Measurements from ENCODE around the gene FAT1.

Gene FAT1

DNA sequence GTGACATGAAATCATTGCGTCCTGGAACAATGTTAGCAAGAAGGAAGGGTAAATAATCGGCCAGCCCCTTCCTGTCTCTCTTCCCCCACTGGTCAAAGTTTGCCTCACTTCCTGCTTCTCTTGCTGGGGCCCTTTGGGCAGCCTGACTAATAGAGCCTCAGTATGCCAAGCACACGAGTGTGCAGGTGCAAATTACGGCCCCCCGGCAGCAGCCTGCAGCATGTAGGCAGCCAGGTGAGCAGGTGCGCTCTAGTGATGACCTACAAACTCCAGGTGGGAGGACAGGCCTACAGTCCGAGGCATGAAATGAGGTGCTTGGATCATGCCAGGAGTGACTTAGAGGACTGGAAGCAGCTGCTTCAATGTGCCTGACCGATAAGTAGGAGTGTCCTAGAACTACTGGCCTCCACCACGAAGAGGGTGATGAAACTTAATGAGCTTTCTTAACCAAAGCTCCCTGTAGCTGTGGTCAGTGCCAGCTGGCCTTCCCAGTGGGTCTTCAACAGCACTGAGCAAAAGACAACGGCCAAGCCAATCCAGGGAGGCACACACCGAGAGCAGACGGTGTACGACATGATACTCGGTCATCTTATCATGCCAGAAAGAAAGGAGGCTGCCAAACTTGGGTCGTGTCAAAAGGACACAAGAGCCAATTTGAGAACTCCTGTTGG, 26.1 kb upstream of the FAT1 start:
- no peak for DNase-seq

DNA sequence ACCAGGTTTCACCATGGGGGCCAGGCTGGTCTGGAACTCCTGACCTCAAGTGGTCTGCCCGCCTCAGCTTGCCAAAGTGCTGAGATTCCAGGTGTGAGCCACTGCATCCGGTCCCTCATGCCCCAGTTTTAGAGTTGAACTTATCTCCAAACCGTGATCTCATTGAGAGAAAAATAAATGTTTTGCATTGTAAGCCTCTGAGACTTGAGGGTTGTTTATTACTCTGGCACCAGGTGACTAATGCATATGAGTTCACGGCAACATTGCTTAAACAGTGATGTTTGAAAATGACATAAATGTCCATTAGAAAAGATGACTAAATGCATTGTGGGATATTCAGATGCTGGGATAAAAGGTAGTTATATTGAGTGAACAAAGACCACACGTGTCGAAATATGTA, 22.9 kb upstream of the FAT1 start:
- no peak for DNase-seq

- no peak for DNase-seq
Observed at GRCh38 chr4:186743261-186743660, 19.6 kb upstream of the FAT1 start.

DNA sequence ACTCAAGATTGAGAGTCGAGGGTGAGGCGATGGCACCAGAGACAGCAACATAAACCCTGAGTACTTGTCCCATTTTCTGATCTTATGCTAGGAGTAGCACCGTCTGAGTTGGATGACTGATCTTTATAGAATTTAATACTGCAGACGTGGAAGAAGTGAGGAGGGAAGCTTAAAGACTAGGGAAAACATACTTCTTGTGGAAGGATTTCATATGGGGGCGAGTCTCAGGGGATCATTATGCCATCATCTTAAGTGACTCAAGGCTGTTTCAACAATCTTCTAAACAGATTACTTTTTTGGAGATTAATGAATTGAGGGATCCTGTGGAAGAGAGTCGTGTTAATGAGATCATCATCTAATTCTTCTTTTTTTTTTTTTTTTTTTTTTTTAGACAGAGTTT, 17.2 kb upstream of the FAT1 start:
- DNase-seq, result no peak

DNA sequence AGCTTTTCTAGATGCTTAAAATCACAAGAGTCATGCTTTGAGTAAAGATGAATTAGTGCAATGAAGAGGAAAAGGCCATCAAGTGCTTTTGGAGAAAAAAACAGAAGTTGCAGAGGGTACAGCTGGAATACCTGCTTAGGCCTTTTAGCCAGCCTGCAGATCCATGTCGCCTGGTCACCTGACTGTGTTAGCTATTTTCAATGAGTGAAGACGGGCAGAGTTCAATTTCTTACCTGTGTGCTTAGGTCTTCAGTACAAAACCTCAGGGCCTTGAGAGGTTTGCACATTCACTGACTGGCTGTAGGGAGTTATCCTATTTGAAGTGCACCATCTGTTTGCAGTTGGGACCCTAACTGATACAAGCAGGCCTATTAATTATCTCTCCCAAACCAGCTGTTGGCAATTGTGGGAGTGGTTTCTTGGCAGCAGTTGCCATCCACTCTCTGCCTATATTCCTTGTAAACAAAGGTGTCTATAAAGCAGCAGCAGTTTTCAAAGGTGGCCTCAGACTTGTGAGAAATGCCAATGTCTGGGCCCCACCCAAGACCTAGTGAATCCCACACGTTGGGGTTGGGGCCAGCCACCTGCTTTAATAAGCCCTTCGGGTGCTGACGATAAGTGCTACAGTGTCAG, 16.3 kb upstream of the FAT1 start:
- no peak for DNase-seq

DNA sequence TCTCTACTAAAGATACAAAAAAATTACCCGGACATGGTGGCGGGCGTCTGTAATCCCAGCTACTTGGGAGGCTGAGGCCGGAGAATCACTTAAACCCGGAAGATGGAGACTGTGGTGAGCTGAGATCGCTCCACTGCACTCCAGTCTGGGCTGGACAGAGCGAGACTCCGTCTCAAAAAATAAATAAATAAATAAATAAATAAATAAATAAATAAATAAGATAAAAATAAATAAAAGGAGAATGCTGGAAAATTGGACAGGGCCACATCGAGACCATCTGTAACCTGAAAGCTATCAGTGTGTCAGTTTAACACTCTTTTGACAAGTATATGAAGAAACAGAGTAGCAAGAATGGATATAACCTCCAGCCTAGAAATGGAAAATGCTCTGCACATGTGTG, 15.7 kb upstream of the FAT1 start:
- DNase-seq, result no peak

DNA sequence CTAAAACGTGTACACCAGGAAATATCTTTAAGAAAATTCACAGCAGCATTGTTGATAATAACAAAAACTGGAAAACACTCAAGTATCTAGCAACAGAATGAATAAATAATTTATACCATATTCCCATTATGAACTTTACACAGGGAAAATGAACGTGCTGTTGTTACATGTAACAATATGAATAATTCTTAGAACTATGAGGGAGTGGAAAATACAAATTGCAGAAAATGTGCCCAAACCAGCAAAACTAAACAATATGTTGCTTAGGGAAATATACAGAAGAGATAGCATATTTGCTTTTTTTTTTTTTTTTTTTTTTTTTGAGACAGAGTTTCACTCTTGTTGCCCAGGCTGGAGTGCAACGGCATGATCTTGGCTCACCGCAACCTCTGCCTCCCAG, 14.8 kb upstream of the FAT1 start:
- DNase-seq, result no peak

- no peak for DNase-seq
Observed at GRCh38 chr4:186737427-186737826, 13.8 kb upstream of the FAT1 start.

DNA sequence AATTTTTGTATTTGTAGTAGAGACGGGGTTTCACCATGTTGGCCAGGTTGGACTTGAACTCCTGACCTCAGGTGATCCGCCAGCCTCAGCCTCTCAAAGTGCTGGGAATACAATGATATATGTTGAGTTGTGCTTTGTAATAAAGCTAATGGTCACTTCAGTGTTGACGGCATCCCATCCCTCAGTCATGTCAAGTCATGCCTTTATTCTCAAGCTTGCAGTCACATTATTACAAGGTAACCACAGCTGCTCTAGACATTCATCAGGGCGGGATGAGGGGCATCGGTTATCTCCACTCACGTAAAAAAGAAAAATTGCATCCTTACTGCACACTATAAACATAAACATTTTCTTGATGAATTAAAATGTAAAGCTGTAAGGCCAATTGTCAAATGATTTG, 12.8 kb upstream of the FAT1 start:
- DNase-seq, result no peak

DNA sequence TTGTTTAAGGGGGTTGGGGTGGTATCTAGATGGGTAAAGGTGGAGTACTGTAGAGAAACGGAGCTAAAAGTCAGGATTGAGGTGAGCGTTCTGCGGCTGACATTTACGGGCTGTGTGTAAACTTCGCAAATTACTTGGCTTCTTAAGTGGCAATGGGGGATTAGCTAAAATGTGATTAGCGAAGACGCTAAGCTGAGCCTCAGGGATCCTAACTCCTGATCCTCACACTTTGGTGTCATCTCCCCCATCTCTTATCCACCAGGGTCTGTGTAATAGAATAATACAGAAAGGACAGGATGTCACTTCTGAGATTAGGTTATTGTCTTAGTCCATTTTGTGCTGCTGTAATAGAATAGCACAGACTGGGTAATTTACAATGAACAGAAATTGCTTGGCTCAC, 10.6 kb upstream of the FAT1 start:
- DNase-seq, result no peak

DNA sequence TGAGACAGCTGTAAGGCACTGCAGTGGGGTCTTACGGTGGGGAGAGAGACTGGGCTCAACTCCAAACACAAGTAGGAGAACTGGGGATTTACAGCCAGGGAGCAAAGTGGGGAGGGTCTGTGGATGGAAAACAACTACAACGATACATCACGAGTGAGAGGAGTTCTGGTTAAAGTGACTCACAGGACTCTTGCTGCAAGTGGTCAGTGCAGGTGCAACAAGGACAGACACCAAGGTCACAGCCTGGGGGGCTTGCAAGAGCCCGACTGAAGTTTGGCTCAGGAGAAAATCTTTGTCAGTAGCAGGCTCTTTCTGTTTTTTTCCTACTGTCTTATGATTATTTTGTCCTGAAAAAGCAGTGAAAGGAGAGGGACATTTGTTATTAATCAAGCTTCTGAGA, 10.1 kb upstream of the FAT1 start:
- no peak for DNase-seq

DNA sequence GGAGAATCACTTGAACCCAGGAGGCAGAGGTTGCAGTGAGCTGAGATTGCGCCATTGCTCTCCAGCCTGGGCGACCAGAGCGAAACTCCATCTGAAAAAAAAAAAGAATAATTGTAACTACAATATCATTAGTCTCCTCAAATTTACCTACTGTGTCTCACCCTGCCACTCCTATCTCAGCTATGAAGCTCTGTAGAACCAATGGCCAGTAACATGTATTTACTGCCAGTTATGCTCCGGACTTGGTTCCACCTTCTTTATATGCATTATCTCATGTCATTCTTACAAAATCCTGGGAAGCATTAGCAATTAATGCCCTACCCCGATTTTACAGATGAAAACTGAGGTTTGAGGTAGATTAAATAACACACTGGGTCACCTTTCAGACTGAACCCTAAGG, 7.0 kb upstream of the FAT1 start:
- no peak for DNase-seq

GRCh38 chr4:186729856-186730255, 6.2 kb upstream of the FAT1 start:
- no peak for DNase-seq

- no peak for DNase-seq
Observed at GRCh38 chr4:186728631-186729271, 5.1 kb upstream of the FAT1 start.

DNA sequence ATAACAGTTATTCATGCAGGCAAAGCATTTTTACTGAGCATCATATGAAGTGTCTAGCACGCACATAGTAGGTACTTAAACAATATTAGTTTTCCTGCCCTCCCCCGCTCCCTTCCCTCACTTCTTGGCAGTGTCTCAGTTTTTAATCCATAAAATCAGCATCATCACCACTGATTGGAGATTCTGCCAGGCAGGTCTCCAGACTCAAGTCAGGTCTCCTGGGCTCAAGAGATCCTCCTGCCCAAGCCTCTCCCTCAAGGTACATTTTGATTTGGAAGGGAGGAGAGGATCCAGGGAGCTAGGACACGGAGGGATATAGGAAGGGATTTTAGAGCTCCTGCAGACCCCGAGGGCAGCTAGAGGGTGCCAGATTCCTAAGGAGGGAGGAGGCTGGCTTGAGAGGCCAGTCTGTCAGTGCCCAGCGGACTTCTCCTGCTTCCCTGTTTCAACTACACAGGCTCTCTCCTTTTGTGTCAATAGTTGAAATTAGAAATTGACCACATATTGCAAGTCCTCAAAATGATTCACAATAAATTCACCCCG, 4.4 kb upstream of the FAT1 start:
- DNase-seq, result no peak

GRCh38 chr4:186727169-186727976, 3.7 kb upstream of the FAT1 start:
- no peak for DNase-seq

GRCh38 chr4:186726426-186727168, 2.9 kb upstream of the FAT1 start:
- peak; percentile 20 for DNase-seq

DNA sequence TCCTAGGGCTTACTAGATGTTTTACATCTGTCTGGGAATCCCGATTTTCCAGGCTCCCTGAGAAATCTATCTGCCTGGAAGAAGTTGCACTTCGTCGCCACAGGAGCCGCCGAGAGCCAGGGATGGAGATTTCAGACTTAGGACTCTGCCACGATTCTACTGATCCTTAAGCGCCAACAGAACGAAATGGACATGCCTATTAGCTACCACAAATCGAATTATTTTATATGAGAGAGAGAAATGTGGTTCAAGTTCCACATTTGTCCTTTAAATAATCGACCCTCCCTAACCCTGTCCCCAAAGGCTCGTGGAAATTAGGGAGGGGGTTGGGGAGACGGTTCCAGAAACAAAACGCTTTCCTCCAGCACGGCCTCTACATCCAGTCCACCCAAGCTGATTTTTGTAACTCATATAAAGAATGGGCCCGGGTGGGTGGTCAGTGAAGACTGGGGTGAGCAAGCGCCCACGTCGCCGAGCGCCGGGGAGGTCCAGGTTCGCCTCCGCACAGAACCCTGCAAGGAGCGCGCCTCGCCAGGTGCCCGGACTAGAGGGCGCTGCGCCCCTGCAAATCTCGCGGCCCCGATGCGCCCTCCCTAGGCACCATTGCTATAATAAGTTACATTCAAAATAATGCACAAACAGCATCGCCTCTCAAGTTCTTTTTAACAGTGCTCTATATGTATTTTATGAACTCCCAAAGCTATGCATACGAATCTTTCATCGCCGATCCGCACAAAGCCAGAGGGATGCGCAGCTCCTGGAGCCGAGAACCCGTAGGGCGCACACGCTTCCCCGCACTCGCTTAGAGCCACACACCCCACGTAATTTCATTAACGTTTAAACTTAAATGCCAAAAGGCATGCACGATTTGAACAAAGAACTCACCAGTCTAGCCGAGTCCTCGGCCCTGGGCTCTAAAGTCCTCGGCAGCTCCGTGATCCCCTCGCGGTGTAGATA, 2.1 kb upstream of the FAT1 start:
- peak; percentile 31 to 41 for DNase-seq

- DNase-seq, result peak in 1 of 2 experiments; percentile 17
Observed at GRCh38 chr4:186724864-186725468, 1.3 kb upstream of the FAT1 start.

DNA sequence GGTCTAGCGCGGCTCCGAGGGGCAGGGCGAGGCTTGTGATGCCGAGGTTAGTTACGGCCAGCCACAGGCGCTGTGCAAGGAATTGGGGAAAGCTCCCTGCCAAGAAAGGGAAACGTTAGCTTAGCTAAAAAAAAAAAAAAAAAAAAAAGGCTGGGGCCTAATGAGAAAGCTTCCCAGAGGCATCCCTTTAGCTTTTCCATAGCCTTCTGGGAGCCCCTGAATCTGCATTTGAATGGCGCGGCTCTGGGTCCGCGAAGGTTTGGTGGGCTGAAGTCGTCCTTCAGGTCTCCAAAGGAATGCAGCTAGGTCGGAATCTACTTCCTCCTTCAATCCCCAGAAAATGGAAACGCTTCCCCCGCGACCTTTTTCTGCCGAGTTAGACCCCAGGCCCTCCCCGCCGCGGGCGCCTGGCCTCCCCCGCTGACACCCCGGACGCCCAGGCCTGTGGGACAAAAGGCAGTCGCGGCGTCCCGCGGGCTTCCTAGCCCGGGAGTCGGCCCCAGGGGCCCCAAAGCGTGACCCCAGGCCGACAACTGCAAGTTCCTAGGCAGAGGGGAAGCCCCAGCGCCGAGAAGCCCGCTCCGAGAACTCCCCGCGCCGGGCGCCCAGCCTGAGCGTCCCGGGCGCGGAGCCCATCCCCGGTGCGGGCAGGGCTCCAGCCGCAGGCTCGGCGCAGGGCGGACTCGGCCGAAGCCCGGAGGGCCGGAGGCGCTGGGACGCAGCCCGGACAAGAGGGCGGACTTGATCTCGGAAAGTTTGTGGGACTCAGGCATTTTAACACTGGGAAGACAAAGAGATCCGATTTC, 605 bp upstream of the FAT1 start:
- peak; percentile 18 to 19 for DNase-seq

All from activated T-cell treated with anti-CD3 and anti-CD28 coated beads, Interleukin-2, amount 50 U/mL, for 48 hours (primary cell).